Astrocyte (in vitro differentiated cells and primary cell): ENCODE data around the gene EN2. TPM values are rescaled to one million over a fixed set of nuclear protein-coding genes. Genes with fewer than 3 reads are reported as not detected.

Experiments
- DNase-seq: peaks from one replicate; pipeline ENCODE4 v3.0.0-alpha.2; 2010; ENCODE audit warnings: low read depth
- FAIRE-seq: peaks from 2 replicates; lab custom pipeline; 2011; peaks lifted over from hg19 to GRCh38; lab: Jason Lieb, UNC
- H2AFZ ChIP-seq: 2 replicates; pipeline ENCODE4 v1.6.0; 2012; ENCODE audit warnings: low read depth, low read length, inconsistent platforms
- H3K27ac ChIP-seq: 2 replicates; pipeline ENCODE4 v1.5.1; 2011; ENCODE audit warnings: low read depth, low read length, inconsistent platforms
- H3K27me3 ChIP-seq: 2 replicates; pipeline ENCODE4 v1.6.0; 2011; ENCODE audit warnings: low read length, inconsistent platforms; ENCODE audit not compliant: insufficient read depth
- H3K36me3 ChIP-seq: 2 replicates; pipeline ENCODE4 v1.5.1; 2011; ENCODE audit warnings: low read length, inconsistent platforms; ENCODE audit not compliant: insufficient read depth
- H3K4me1 ChIP-seq: 2 replicates; pipeline ENCODE4 v1.5.1; 2011; ENCODE audit warnings: low read length, inconsistent platforms; ENCODE audit not compliant: insufficient read depth
- H3K4me2 ChIP-seq: 2 replicates; pipeline ENCODE4 v1.6.0; 2012; ENCODE audit warnings: low read length, inconsistent platforms
- H3K4me3 ChIP-seq: 2 replicates; pipeline ENCODE4 v1.5.1; 2011; ENCODE audit warnings: low read depth, mild to moderate bottlenecking, low read length, inconsistent platforms; ENCODE audit not compliant: insufficient read depth
- H3K79me2 ChIP-seq: 2 replicates; pipeline ENCODE4 v1.6.0; 2012; ENCODE audit warnings: mild to moderate bottlenecking, low read length, inconsistent platforms; ENCODE audit not compliant: insufficient read depth
- H3K9ac ChIP-seq: 2 replicates; pipeline ENCODE4 v1.6.0; 2012; ENCODE audit warnings: mild to moderate bottlenecking, low read length, inconsistent platforms
- H3K9me3 ChIP-seq: 2 replicates; pipeline ENCODE4 v1.5.1; 2012; ENCODE audit warnings: low read depth, mild to moderate bottlenecking, low read length, inconsistent platforms; ENCODE audit not compliant: insufficient read depth
- H4K20me1 ChIP-seq: 2 replicates; pipeline ENCODE4 v1.6.0; 2012; ENCODE audit warnings: low read length, inconsistent platforms; ENCODE audit not compliant: insufficient read depth
- H3K27ac Mint-ChIP-seq: one replicate; pipeline ENCODE4 v1.8.0; 2021; ENCODE audit warnings: mild to moderate bottlenecking, mixed read lengths; ENCODE audit not compliant: unreplicated experiment
- H3K27me3 Mint-ChIP-seq: one replicate; pipeline ENCODE4 v1.8.0; 2021; ENCODE audit warnings: low read depth, mixed read lengths; ENCODE audit not compliant: unreplicated experiment
- H3K36me3 Mint-ChIP-seq: one replicate; pipeline ENCODE4 v1.8.0; 2021; ENCODE audit warnings: low read depth, mixed read lengths; ENCODE audit not compliant: unreplicated experiment
- H3K4me1 Mint-ChIP-seq: one replicate; pipeline ENCODE4 v1.8.0; 2021; ENCODE audit warnings: low read depth, mixed read lengths; ENCODE audit not compliant: unreplicated experiment
- H3K4me3 Mint-ChIP-seq: one replicate; pipeline ENCODE4 v1.8.0; 2021; ENCODE audit warnings: mild to moderate bottlenecking, moderate library complexity, mixed read lengths; ENCODE audit not compliant: unreplicated experiment
- H3K9me3 Mint-ChIP-seq: one replicate; pipeline ENCODE4 v1.8.0; 2021; ENCODE audit warnings: mild to moderate bottlenecking, mixed read lengths; ENCODE audit not compliant: unreplicated experiment
- EZH2 ChIP-seq: IDR thresholded peaks from 2 replicates; pipeline ENCODE4 v1.6.1; 2012; ENCODE audit warnings: mild to moderate bottlenecking, low read length, inconsistent platforms; ENCODE audit not compliant: insufficient read depth
- total RNA-seq: library from RNA; stranded (reverse); gene quantifications from 2 replicates; pipeline ENCODE4 v1.2.1, GENCODE V29; 2021
- TF ChIP-seq, protein P1 (sequence below): IDR thresholded peaks from 2 replicates; pipeline ENCODE4 v1.5.1; 2011; ENCODE audit warnings: low read depth, mild to moderate bottlenecking, inconsistent platforms, low read length, moderate library complexity; ENCODE audit not compliant: insufficient read depth

The EN2 gene
- total RNA-seq, 1 donor from 2014 or later, result not detected

DNA sequence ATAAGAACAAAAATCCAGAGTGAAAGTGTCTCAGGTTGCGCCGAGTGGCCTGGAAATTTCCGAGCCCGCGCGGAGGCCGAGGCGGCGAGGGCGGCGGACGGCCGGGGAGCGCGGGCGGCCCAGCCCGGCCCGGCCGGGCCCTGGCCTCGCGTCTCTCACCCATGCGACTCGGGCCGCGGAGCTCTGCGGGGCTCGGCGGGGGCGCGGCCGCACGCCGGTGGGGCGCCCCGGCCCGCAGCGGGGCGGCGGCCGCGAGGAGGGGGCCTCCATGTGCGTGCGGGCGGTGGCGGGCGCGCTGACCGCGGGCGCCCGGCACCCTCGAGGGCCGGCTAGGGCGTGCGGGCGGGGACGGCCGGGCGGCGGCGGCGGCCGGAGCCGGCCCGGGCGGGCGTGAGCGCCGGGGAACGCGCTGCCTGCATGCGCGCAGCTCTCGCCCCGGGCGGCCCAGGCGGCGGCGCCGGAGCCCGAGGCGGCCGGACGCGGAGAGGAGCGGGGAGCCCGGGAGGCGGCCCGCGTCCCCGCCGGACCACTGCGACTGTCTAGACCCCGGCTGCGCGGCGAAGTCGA is 302 bp upstream of the EN2 start:
- Histone ChIP-seq H3K27me3 (peaks cover 90% of the 10 kb centered on the region), H3K36me3 (no peaks in the 10 kb centered on the region), H3K4me1 (peaks cover 3% of the 10 kb centered on the region), H3K9ac (no peak overlapping the region), H3K4me3 (peak overlapping the region; percentile 51), H2AFZ (no peak overlapping the region), H3K79me2 (no peaks in the 10 kb centered on the region), H3K27ac (no peak overlapping the region), H3K9me3 (peaks cover 5% of the 10 kb centered on the region), H4K20me1 (peaks cover 4% of the 10 kb centered on the region), H3K4me2 (peak overlapping the region; percentile 82)
- Mint-ChIP-seq H3K27ac (no peak overlapping the region), H3K4me3 (no peak overlapping the region), H3K36me3 (peaks cover 3% of the 10 kb centered on the region), H3K27me3 (peaks cover 67% of the 10 kb centered on the region), H3K4me1 (no peaks in the 10 kb centered on the region), H3K9me3 (peaks cover 9% of the 10 kb centered on the region)
- FAIRE-seq (no peak), DNase-seq (no peak)
- no peak for TF ChIP-seq EZH2
- TF ChIP-seq, protein P1, sequence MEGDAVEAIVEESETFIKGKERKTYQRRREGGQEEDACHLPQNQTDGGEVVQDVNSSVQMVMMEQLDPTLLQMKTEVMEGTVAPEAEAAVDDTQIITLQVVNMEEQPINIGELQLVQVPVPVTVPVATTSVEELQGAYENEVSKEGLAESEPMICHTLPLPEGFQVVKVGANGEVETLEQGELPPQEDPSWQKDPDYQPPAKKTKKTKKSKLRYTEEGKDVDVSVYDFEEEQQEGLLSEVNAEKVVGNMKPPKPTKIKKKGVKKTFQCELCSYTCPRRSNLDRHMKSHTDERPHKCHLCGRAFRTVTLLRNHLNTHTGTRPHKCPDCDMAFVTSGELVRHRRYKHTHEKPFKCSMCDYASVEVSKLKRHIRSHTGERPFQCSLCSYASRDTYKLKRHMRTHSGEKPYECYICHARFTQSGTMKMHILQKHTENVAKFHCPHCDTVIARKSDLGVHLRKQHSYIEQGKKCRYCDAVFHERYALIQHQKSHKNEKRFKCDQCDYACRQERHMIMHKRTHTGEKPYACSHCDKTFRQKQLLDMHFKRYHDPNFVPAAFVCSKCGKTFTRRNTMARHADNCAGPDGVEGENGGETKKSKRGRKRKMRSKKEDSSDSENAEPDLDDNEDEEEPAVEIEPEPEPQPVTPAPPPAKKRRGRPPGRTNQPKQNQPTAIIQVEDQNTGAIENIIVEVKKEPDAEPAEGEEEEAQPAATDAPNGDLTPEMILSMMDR, result no peak

DNA sequence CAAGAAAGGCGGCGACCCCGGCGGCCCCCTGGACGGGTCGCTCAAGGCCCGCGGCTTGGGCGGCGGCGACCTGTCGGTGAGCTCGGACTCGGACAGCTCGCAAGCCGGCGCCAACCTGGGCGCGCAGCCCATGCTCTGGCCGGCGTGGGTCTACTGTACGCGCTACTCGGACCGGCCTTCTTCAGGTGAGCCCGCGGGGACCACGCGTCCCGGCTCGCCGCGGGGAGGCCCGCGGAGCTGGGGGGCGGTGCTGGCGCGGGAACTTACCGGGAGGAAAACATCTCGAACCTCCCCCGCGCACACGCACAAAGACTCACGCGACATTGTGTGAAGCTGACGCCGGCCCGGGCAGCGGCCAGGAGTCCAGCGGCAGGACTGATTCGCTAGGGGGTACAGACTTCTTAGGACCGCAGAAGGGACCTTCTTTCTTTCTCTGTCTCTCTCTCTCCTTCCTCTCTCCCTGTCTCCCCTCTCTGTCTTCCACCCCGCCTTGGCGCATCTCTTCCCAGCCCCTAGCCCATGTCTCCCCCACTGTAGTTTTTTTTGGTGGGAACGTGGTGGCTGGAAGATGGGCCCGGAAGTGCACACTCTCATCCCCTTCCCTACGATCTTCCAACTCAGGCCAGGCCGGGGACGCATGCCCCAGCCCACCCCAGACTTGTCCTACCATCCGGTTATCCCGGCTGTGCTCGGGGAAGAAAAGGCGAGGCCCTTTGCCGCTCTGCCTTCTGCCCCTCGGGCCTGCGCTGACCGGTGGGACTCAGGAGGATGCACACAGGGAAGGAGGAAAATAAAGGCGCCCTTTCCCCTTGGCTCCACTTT is 1.2 kb downstream of the EN2 start:
- Histone ChIP-seq H3K79me2 (no peaks in the 10 kb centered on the region), H3K27ac (no peak overlapping the region), H3K9me3 (peaks cover 5% of the 10 kb centered on the region), H3K4me3 (no peak overlapping the region), H3K4me1 (peaks cover 3% of the 10 kb centered on the region), H4K20me1 (peaks cover 4% of the 10 kb centered on the region), H3K27me3 (peaks cover 88% of the 10 kb centered on the region), H3K4me2 (peak overlapping the region; percentile 50), H3K36me3 (no peaks in the 10 kb centered on the region), H3K9ac (no peak overlapping the region), H2AFZ (peak overlapping the region; percentile 4)
- peaks cover 4% of the 10 kb centered on the region for H3K9me3 Mint-ChIP-seq
- H3K27ac Mint-ChIP-seq, result peak overlapping the region; percentile 88
- H3K27me3 Mint-ChIP-seq, result peaks cover 72% of the 10 kb centered on the region
- H3K36me3 Mint-ChIP-seq, result peaks cover 3% of the 10 kb centered on the region
- DNase-seq, result no peak
- H3K4me1 Mint-ChIP-seq, result no peaks in the 10 kb centered on the region
- no peak for FAIRE-seq
- peak; percentile 66 for TF ChIP-seq EZH2
- TF ChIP-seq, protein P1, result no peak
- no peak overlapping the region for H3K4me3 Mint-ChIP-seq
